Gastrocnemius medialis (tissue), 4 donors: ENCODE measurements around the gene MPDU1.

ENCODE experiments used
- CTCF ChIP-seq, 5 experiments: fragments of 450-650 bp in 3 of 5; fragments of 200-600 bp in 2 of 5; sonication (generic) in 2 of 5; IDR thresholded peaks in 4 of 5; conservative IDR thresholded peaks in 1 of 5; 1 replicate in 4 of 5; 2 replicates in 1 of 5; pipeline ENCODE4 v1.5.1; 2016 to 2019; ENCODE audit warnings: antibody characterized with exemption in 5 of 5, mild to moderate bottlenecking in 3 of 5, moderate library complexity in 3 of 5
- POLR2A ChIP-seq, 2 donors: fragments of 450-650 bp; IDR thresholded peaks; one replicate each; pipeline ENCODE4 v1.6.1; 2017; ENCODE audit warnings: antibody characterized with exemption in 2 of 2, mild to moderate bottlenecking in 2 of 2, moderate library complexity in 2 of 2

- TF ChIP-seq CTCF (IDR thresholded peaks at IDR 0.05 in 4 of 5, conservative IDR thresholded peaks at IDR 0.05 in 1 of 5) (no peak), POLR2A (IDR thresholded peaks at IDR 0.05) (no peak)
Observed at GRCh38 chr17:7574176-7574953, 9.3 kb upstream of the MPDU1 start.
